Suprapubic skin (tissue), 4 donors: Measurements from ENCODE around the gene BOLA1. TPM values are rescaled to one million over a fixed set of nuclear protein-coding genes. Genes with fewer than 3 reads are reported as not detected.

ENCODE experiments used
- DNase-seq, 2 donors: peaks; one replicate each; pipeline ENCODE4 v3.0.0-alpha.2; 2019; ENCODE audit warnings: low spot score in 2 of 2
- H3K27ac ChIP-seq: fragments of 200-600 bp; sonication (generic); one replicate; pipeline ENCODE4 v1.5.1; 2019
- H3K27me3 ChIP-seq: fragments of 200-600 bp; sonication (generic); one replicate; pipeline ENCODE4 v1.5.1; 2019
- H3K36me3 ChIP-seq: fragments of 200-600 bp; sonication (generic); one replicate; pipeline ENCODE4 v1.5.1; 2019
- H3K4me1 ChIP-seq: fragments of 200-600 bp; sonication (generic); one replicate; pipeline ENCODE4 v1.5.1; 2019
- H3K4me3 ChIP-seq: fragments of 200-600 bp; sonication (generic); one replicate; pipeline ENCODE4 v1.5.1; 2019; ENCODE audit warnings: mild to moderate bottlenecking
- H3K9me3 ChIP-seq: fragments of 200-600 bp; sonication (generic); one replicate; pipeline ENCODE4 v1.5.1; 2019
- EP300 ChIP-seq: sonication (generic); formaldehyde crosslinking; IDR thresholded peaks from one replicate; pipeline ENCODE4 v1.6.1; 2017; ENCODE audit warnings: antibody characterized with exemption
- POLR2A ChIP-seq, 2 donors: fragments of 450-650 bp; IDR thresholded peaks; one replicate each; pipeline ENCODE4 v1.6.1; 2017; ENCODE audit warnings: antibody characterized with exemption in 2 of 2, mild to moderate bottlenecking in 2 of 2, moderate library complexity in 2 of 2
- POLR2AphosphoS5 ChIP-seq, 3 donors: sonication (generic); formaldehyde crosslinking; IDR thresholded peaks; one replicate each; pipeline ENCODE4 v1.6.1; 2017; ENCODE audit warnings: antibody characterized with exemption in 3 of 3
- WGBS: methylation state at CpG from one replicate; pipeline ENCODE4 v1.1.5; 2018; 5-methylcytosine and 5-hydroxymethylcytosine counted together
- total RNA-seq, 4 donors: library from RNA; depleted of rRNA; stranded (reverse); fragments of >200 nt; gene quantifications; one replicate each; pipeline ENCODE4 v1.1.0, GENCODE V29; 2016
- TF ChIP-seq, protein P1 (sequence below), 2 donors: fragments of 200-600 bp in 1 of 2; fragments of 450-650 bp in 1 of 2; sonication (generic) in 1 of 2; IDR thresholded peaks; one replicate each; pipeline ENCODE4 v1.5.1; 2016 to 2019; ENCODE audit warnings: antibody characterized with exemption in 2 of 2, mild to moderate bottlenecking in 1 of 2, moderate library complexity in 1 of 2

Gene BOLA1
- total RNA-seq, 4 donors from 2014 or later, result 21.7 to 42.1 (median 33.1) TPM

DNA sequence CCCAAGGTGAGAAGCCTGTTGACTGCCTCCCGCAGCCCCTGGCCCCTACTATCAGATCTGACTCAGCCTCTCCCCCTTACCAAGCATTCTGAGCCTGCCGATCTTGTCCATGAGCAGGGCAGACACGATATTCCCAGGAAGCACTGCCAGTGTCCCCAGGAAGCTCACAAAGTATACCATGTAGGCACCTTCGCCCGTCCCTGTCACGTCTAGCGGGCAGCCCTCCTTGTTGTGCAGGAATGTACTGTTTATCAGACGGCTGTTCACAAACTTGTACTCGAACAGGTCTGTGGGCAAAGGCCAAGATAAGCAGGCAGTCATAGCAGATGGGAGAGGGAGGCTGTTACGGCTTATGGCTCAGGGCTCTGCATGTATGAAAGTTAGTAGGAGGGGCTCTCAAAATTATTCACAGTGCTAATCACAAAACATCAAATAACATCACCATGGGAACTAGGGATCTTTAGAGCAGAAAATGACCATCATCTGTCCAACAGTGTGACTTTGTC lies 7.3 kb downstream of the BOLA1 start:
- no peaks in the 10 kb centered on the region for H3K4me1 ChIP-seq
- no peak overlapping the region for H3K27ac ChIP-seq
- H3K9me3 ChIP-seq, result no peaks in the 10 kb centered on the region
- DNase-seq, result no peak
- H3K27me3 ChIP-seq, result no peaks in the 10 kb centered on the region
- no peaks in the 10 kb centered on the region for H3K36me3 ChIP-seq
- H3K4me3 ChIP-seq, result no peak overlapping the region
- no peak for TF ChIP-seq POLR2AphosphoS5 (IDR thresholded peaks at IDR 0.05)
- no peak for TF ChIP-seq POLR2A (IDR thresholded peaks at IDR 0.05)
- WGBS, result 87% methylated on average over 10 of the region's 10 CpGs

DNA sequence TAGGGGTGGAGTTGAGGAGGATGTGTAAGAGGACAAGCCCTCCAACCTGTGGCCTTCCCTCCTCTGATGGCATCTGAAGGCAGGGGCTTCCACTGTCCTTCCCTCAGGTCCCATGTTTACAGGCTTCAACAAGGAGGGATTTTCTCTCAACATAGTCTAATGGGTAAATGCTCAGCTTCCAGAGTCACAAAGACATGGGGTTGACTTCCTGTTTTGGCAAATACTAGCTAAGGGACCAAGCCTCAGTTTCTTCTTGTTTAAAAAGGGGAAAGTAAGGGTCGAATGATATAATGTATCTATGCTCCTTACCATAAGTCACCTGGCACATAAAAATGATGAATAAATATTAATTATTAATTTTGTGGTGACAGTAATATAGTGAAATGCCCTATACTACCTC lies 15.2 kb downstream of the BOLA1 start:
- Histone ChIP-seq H3K27ac (no peak overlapping the region), H3K36me3 (no peaks in the 10 kb centered on the region), H3K9me3 (no peaks in the 10 kb centered on the region), H3K4me3 (no peak overlapping the region), H3K27me3 (peaks cover 9% of the 10 kb centered on the region), H3K4me1 (peaks cover 4% of the 10 kb centered on the region)
- no peak for DNase-seq
- WGBS, result 71% methylated on average over 1 of the region's 1 CpG
- TF ChIP-seq POLR2A (IDR thresholded peaks at IDR 0.05) (no peak), EP300 (no peak), POLR2AphosphoS5 (IDR thresholded peaks at IDR 0.05) (no peak)
- TF ChIP-seq, protein P1, sequence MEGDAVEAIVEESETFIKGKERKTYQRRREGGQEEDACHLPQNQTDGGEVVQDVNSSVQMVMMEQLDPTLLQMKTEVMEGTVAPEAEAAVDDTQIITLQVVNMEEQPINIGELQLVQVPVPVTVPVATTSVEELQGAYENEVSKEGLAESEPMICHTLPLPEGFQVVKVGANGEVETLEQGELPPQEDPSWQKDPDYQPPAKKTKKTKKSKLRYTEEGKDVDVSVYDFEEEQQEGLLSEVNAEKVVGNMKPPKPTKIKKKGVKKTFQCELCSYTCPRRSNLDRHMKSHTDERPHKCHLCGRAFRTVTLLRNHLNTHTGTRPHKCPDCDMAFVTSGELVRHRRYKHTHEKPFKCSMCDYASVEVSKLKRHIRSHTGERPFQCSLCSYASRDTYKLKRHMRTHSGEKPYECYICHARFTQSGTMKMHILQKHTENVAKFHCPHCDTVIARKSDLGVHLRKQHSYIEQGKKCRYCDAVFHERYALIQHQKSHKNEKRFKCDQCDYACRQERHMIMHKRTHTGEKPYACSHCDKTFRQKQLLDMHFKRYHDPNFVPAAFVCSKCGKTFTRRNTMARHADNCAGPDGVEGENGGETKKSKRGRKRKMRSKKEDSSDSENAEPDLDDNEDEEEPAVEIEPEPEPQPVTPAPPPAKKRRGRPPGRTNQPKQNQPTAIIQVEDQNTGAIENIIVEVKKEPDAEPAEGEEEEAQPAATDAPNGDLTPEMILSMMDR (IDR thresholded peaks at IDR 0.05), result no peak

DNA sequence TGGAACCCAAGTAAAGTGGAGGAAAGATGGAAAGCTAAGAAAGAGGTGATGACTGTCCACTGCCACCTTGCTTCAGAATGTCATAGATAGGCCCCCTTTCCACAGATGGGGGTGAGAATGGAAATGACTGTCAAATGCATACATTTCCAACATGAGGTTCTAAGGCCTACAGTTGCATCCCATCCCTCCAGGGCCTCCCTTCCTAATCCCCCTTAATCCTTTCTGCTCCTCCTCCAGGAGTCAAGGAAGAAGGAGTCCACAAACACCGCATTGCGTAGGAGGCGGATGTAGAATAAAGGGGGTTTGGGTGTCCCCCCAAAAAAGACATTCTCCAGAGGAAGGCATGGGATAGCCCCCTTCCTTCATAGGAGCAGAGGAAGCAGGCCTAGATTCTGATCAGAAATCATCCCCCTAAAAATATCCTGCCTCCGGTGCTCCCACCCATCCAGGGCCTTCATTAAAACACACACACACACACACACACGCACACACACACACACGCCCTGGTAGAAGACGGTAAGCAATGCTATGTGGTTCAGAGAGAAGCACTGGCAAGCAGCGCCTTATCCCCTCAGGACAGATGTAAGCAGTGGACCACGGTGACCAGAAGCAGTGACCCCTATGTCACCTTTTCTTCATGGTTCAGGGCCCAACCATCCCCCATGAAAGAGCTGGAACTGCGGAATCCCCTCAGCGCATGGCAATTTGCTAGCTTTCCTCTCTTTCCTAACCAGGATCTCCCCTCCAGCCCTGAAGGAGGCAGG lies 16.2 kb downstream of the BOLA1 start:
- TF ChIP-seq POLR2AphosphoS5 (IDR thresholded peaks at IDR 0.05) (no peak), EP300 (no peak), POLR2A (IDR thresholded peaks at IDR 0.05) (no peak)
- TF ChIP-seq, protein P1 (IDR thresholded peaks at IDR 0.05), result no peak
- Histone ChIP-seq H3K36me3 (no peaks in the 10 kb centered on the region), H3K4me3 (no peak overlapping the region), H3K4me1 (peaks cover 4% of the 10 kb centered on the region), H3K9me3 (no peaks in the 10 kb centered on the region), H3K27ac (no peak overlapping the region), H3K27me3 (peaks cover 9% of the 10 kb centered on the region)
- WGBS, result 85% methylated on average over 11 of the region's 11 CpGs
- no peak for DNase-seq

DNA sequence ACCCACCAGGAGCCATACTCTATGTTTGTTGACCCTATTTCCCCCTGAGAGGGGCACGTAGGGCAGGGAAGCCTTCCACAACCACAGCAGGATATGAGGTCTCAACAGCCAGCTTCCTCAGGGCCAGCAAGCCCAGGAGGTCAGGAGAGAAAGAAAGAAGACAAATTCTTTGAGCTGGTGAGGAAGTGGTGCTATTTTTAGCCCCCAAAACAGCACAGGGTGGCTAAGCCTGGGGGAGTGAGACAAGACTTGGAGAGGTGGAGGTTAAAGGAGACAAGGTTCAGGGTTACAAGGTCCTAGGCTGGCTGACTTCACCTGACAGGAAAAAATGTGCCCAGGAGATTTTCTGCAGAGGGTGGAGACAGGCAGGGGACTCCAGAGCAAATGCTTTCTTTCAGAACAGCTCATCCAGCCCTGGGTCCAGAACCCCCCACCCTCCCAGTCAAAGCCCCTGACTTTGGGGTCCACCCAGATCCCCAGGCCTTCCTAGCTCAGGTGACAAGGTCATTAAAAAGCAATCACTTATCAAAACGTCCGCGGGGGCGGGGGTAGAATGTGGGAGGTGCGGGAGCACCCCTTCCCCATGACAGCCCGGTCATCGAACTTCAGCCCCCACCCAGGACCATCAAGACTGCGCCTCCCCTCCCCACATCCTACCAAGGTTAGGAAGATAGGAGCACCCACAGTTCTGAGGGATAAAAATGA lies 17.0 kb downstream of the BOLA1 start:
- 32% methylated on average over 9 of the region's 9 CpGs for WGBS
- DNase-seq, result no peak
- H3K4me1 ChIP-seq, result peaks cover 4% of the 10 kb centered on the region
- peaks cover 9% of the 10 kb centered on the region for H3K27me3 ChIP-seq
- H3K9me3 ChIP-seq, result no peaks in the 10 kb centered on the region
- H3K4me3 ChIP-seq, result peak overlapping the region; percentile 45
- H3K27ac ChIP-seq, result no peak overlapping the region
- H3K36me3 ChIP-seq, result no peaks in the 10 kb centered on the region
- TF ChIP-seq POLR2A (IDR thresholded peaks at IDR 0.05) (no peak), POLR2AphosphoS5 (IDR thresholded peaks at IDR 0.05) (no peak), EP300 (no peak)
- TF ChIP-seq, protein P1 (IDR thresholded peaks at IDR 0.05), result no peak

DNA sequence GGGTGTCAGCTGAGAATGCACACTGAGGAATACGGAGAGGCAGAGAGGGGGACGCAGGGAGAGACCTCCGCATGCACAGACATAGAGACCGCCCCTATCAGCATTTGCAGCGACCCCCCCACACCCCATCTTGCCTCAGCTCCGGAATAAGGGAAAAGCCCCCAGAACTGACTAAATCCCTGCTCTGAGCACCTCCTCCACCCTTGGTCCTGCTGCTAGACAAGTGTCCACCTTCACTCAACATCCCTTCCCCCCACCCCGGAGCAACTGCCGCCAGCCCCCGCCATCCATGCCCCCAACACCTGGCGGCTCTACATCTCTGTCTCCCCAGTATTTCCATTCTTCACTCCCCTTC lies 17.5 kb downstream of the BOLA1 start:
- no peak overlapping the region for H3K27ac ChIP-seq
- WGBS, result 25% methylated on average over 10 of the region's 10 CpGs
- DNase-seq, result no peak
- H3K27me3 ChIP-seq, result peaks cover 9% of the 10 kb centered on the region
- no peaks in the 10 kb centered on the region for H3K36me3 ChIP-seq
- peaks cover 4% of the 10 kb centered on the region for H3K4me1 ChIP-seq
- H3K9me3 ChIP-seq, result no peaks in the 10 kb centered on the region
- peak overlapping the region; percentile 45 for H3K4me3 ChIP-seq
- TF ChIP-seq EP300 (no peak), POLR2A (IDR thresholded peaks at IDR 0.05) (no peak), POLR2AphosphoS5 (IDR thresholded peaks at IDR 0.05) (no peak)
- TF ChIP-seq, protein P1 (IDR thresholded peaks at IDR 0.05), result no peak
